HEK293 (cell line): Measurements from ENCODE around the gene KDF1.

Source experiments
- CTCF ChIA-PET: fragments of 350-600 bp; formaldehyde crosslinking; extraction: SDS; loops from one replicate; lab custom pipeline; 2021; ENCODE audit warnings: antibody characterized with exemption; lab: Yijun Ruan, JAX
- POLR2A ChIA-PET: fragments of 300-600 bp; formaldehyde crosslinking; extraction: SDS; loops from one replicate; lab custom pipeline; 2020; ENCODE audit warnings: antibody characterized with exemption, inconsistent platforms; lab: Yijun Ruan, JAX
- H3K27ac ChIP-seq: fragments of 200-500 bp; sonication (Bioruptor generic); 2 replicates; pipeline ENCODE4 v1.5.1; 2014; ENCODE audit warnings: low read depth, low read length, control low read depth, inconsistent platforms; ENCODE audit errors: extremely low read depth
- H3K36me3 ChIP-seq, 2 experiments: fragments of 200-500 bp in 1 of 2; sonication (Bioruptor generic) in 1 of 2; 1 replicate in 1 of 2; 2 replicates in 1 of 2; pipeline ENCODE4 v1.5.1; 2014 to 2017; ENCODE audit warnings: inconsistent platforms in 2 of 2, low read length in 2 of 2; ENCODE audit not compliant: control insufficient read depth in 2 of 2, insufficient read depth in 1 of 2
- H3K4me1 ChIP-seq: fragments of 200-500 bp; sonication (Bioruptor generic); 2 replicates; pipeline ENCODE4 v1.5.1; 2014; ENCODE audit warnings: mild to moderate bottlenecking, low read length, inconsistent platforms; ENCODE audit not compliant: control insufficient read depth, insufficient read depth
- H3K4me3 ChIP-seq: 2 replicates; pipeline ENCODE4 v1.5.1; 2011; ENCODE audit warnings: low read depth, mild to moderate bottlenecking, control low read depth, low read length, moderate library complexity
- H3K9me3 ChIP-seq: fragments of 200-500 bp; sonication (Bioruptor generic); 2 replicates; pipeline ENCODE4 v1.5.1; 2014; ENCODE audit warnings: low read depth, low read length, inconsistent platforms; ENCODE audit not compliant: control insufficient read depth, insufficient read depth
- BCL11B ChIP-seq: fragments of 450-650 bp; formaldehyde crosslinking; IDR thresholded peaks from 2 replicates; pipeline ENCODE4 v1.5.1; 2016; ENCODE audit warnings: low read depth, missing biosample characterization, missing genetic modification characterization
- EGR2 ChIP-seq: fragments of 450-650 bp; formaldehyde crosslinking; IDR thresholded peaks from 2 replicates; pipeline ENCODE4 v1.5.1; 2016; ENCODE audit warnings: low read depth, missing biosample characterization, missing genetic modification characterization
- GFI1B ChIP-seq: fragments of 450-650 bp; formaldehyde crosslinking; IDR thresholded peaks from 2 replicates; pipeline ENCODE4 v1.5.1; 2016; ENCODE audit warnings: missing biosample characterization, missing genetic modification characterization
- KLF16 ChIP-seq: fragments of 450-650 bp; formaldehyde crosslinking; IDR thresholded peaks from 2 replicates; pipeline ENCODE4 v1.5.1; 2017; ENCODE audit warnings: missing biosample characterization, missing genetic modification characterization
- MEIS1 ChIP-seq: sonication (generic); formaldehyde crosslinking; IDR thresholded peaks from 2 replicates; pipeline ENCODE4 v1.8.1; 2022; ENCODE audit warnings: missing genetic modification reagents, mild to moderate bottlenecking, borderline replicate concordance
- OVOL3 ChIP-seq: fragments of 450-650 bp; formaldehyde crosslinking; IDR thresholded peaks from 2 replicates; pipeline ENCODE4 v1.5.1; 2016; ENCODE audit warnings: missing biosample characterization, missing genetic modification characterization
- SP2 ChIP-seq: fragments of 450-650 bp; formaldehyde crosslinking; IDR thresholded peaks from 2 replicates; pipeline ENCODE4 v1.5.1; 2016; ENCODE audit warnings: missing biosample characterization, missing genetic modification characterization
- ZFHX2 ChIP-seq: fragments of 450-650 bp; formaldehyde crosslinking; conservative IDR thresholded peaks from 2 replicates; pipeline ENCODE4 v1.5.1; 2016; ENCODE audit warnings: missing biosample characterization, missing genetic modification characterization
- ZIC2 ChIP-seq: fragments of 450-650 bp; formaldehyde crosslinking; IDR thresholded peaks from 2 replicates; pipeline ENCODE4 v1.5.1; 2016; ENCODE audit warnings: missing biosample characterization, missing genetic modification characterization
- ZNF140 ChIP-seq: fragments of 450-650 bp; formaldehyde crosslinking; IDR thresholded peaks from 2 replicates; pipeline ENCODE4 v1.5.1; 2016; ENCODE audit warnings: missing biosample characterization, missing genetic modification characterization
- ZNF146 ChIP-seq: fragments of 450-650 bp; formaldehyde crosslinking; IDR thresholded peaks from 2 replicates; pipeline ENCODE4 v1.5.1; 2016; ENCODE audit warnings: missing biosample characterization, missing genetic modification characterization
- ZNF19 ChIP-seq: fragments of 450-650 bp; formaldehyde crosslinking; IDR thresholded peaks from 2 replicates; pipeline ENCODE4; 2016; ENCODE audit warnings: missing biosample characterization, missing genetic modification characterization, low read depth
- ZNF274 ChIP-seq, 2 experiments: fragments of 200-500 bp in 1 of 2; fragments of 450-650 bp in 1 of 2; sonication (Bioruptor generic) in 1 of 2; formaldehyde crosslinking in 1 of 2; IDR thresholded peaks; 2 replicates each; pipeline versions ENCODE4 v1.5.1 to v1.6.1; 2014 to 2016; ENCODE audit warnings: borderline replicate concordance in 1 of 2, inconsistent platforms in 1 of 2, low read length in 1 of 2, missing biosample characterization in 1 of 2, missing genetic modification characterization in 1 of 2
- ZNF302 ChIP-seq: fragments of 450-650 bp; formaldehyde crosslinking; IDR thresholded peaks from 2 replicates; pipeline ENCODE4 v1.5.1; 2016; ENCODE audit warnings: missing biosample characterization, missing genetic modification characterization, low read depth
- ZNF335 ChIP-seq: fragments of 450-650 bp; formaldehyde crosslinking; conservative IDR thresholded peaks from 2 replicates; pipeline ENCODE4 v1.5.1; 2016; ENCODE audit warnings: missing biosample characterization, missing genetic modification characterization
- ZNF366 ChIP-seq: fragments of 450-650 bp; formaldehyde crosslinking; conservative IDR thresholded peaks from 2 replicates; pipeline ENCODE4 v1.5.1; 2016; ENCODE audit warnings: missing biosample characterization, missing genetic modification characterization
- ZNF555 ChIP-seq: fragments of 450-650 bp; formaldehyde crosslinking; conservative IDR thresholded peaks from 2 replicates; pipeline ENCODE4 v1.5.1; 2017; ENCODE audit warnings: missing biosample characterization, mild to moderate bottlenecking, missing genetic modification characterization, inconsistent platforms
- ZNF660 ChIP-seq: fragments of 450-650 bp; IDR thresholded peaks from 2 replicates; pipeline ENCODE4 v1.5.1; 2018; ENCODE audit warnings: missing biosample characterization, mild to moderate bottlenecking, missing genetic modification characterization
- ZNF76 ChIP-seq: fragments of 450-650 bp; formaldehyde crosslinking; IDR thresholded peaks from 2 replicates; pipeline ENCODE4; 2016; ENCODE audit warnings: low read depth, missing biosample characterization, missing genetic modification characterization, borderline replicate concordance
- ZNF776 ChIP-seq: fragments of 450-650 bp; formaldehyde crosslinking; IDR thresholded peaks from 2 replicates; pipeline ENCODE4 v1.5.0; 2017; ENCODE audit warnings: missing biosample characterization, missing genetic modification characterization, borderline replicate concordance
- TF ChIP-seq, protein P1 (sequence below): fragments of 450-650 bp; formaldehyde crosslinking; IDR thresholded peaks from 2 replicates; pipeline ENCODE4 v1.5.1; 2016; ENCODE audit warnings: missing biosample characterization, missing genetic modification characterization

The KDF1 gene

DNA sequence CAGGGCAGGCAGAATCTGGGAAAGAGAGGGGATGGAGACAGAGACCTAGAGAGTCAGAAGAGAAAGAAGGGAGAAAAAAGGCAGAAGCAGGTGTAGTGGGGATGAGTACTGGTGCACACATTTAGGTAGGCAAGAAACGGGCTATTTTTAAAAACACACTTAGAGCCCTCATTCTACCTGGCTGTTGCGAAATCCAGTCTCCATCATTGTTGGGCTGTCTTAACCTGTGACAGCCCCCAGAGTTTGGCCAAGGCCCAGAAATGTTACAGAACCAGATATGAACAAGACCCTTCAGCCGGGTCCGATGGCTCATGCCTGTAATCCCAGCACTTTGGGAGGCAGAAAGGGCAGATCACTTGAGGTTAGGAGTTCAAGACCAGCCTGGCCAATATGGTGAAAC lies 12.6 kb upstream of the KDF1 start:
- Histone ChIP-seq H3K27ac (no peak overlapping the region), H3K36me3 (no peaks in the 10 kb centered on the region), H3K9me3 (no peaks in the 10 kb centered on the region), H3K4me1 (no peaks in the 10 kb centered on the region), H3K4me3 (no peak overlapping the region)
- CTCF ChIA-PET = interaction anchor here (0.5 to 0.6 kb wide), 3 partner anchors 25 to 70 kb away, joined by 3 to 4 read pairs (median 3); no protein-coding TSS in a partner anchor
- no peak for TF ChIP-seq OVOL3
- POLR2A ChIA-PET = no interaction called here

DNA sequence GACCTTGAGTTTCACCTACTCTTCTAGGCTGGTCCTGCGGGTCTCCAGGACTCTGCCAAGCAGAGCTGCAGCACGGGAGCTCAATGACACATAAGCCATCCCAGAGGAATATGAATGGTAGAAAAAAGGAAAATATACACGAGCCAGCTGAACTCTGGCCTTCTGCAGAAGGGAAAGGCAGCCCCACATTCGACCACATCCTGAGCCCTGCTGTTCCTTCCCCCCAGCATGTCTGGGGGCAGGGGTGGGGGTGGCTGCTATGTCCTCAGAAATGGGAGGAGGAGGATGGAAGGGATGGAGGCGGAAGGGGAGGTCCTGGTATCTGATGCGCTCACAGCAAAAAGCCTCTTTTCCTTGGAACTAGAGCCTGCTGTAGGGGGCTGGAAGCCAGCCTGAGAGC lies 12.1 kb upstream of the KDF1 start:
- no peak overlapping the region for H3K4me3 ChIP-seq
- H3K9me3 ChIP-seq = no peaks in the 10 kb centered on the region
- H3K4me1 ChIP-seq = no peaks in the 10 kb centered on the region
- ChIA-PET CTCF (interaction anchor here (0.5 to 0.6 kb wide), 2 partner anchors 26 to 48 kb away, joined by 3 to 4 read pairs; no protein-coding TSS in a partner anchor), POLR2A (no interaction called here)
- H3K27ac ChIP-seq = no peak overlapping the region
- H3K36me3 ChIP-seq = no peaks in the 10 kb centered on the region
- TF ChIP-seq ZNF302 (tag by site-specific recombination) = no peak
- TF ChIP-seq EGR2 (tag by site-specific recombination) = peak; percentile 65

DNA sequence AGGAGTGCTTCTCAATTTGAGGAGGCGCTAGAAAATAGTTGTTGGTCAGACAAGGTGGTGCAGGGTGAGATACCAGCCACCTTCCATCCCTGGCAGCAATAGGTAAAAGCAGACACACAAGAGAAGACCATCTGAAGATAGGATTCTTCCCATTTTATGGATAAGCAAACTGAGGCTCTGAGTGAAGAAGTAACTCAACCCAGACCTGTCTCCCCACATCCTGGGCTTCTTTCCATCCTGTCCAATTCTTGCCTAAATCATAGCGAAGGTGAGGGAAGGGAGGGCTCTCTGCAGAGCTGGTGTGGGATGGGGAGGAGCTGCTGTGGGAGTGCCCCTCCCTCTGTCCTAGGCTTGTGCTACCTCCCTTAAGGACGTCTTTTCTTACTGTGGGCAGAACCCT lies 11.3 kb upstream of the KDF1 start:
- ChIA-PET POLR2A (no interaction called here), CTCF (no interaction called here)
- no peaks in the 10 kb centered on the region for H3K4me1 ChIP-seq
- H3K27ac ChIP-seq = no peak overlapping the region
- no peaks in the 10 kb centered on the region for H3K36me3 ChIP-seq
- H3K4me3 ChIP-seq = no peak overlapping the region
- H3K9me3 ChIP-seq = no peaks in the 10 kb centered on the region
- TF ChIP-seq ZNF19 (tag by site-specific recombination) (no peak), KLF16 (tag by site-specific recombination) (no peak), MEIS1 (no peak), ZNF76 (no peak), ZNF335 (no peak), ZNF140 (tag by site-specific recombination) (no peak), ZIC2 (tag by site-specific recombination) (no peak), ZNF555 (tag by site-specific recombination) (no peak), GFI1B (no peak), ZNF146 (no peak), SP2 (tag by site-specific recombination) (no peak), BCL11B (tag by site-specific recombination) (no peak), ZFHX2 (tag by site-specific recombination) (no peak), ZNF366 (no peak), ZNF776 (no peak), ZNF274 (IDR thresholded peaks at IDR 0.05; ENCODE audit: low read length) (no peak), ZNF274 (tag by site-specific recombination; IDR thresholded peaks at IDR 0.05; ENCODE audit: borderline replicate concordance) (no peak), ZNF660 (no peak)
- TF ChIP-seq, protein P1, sequence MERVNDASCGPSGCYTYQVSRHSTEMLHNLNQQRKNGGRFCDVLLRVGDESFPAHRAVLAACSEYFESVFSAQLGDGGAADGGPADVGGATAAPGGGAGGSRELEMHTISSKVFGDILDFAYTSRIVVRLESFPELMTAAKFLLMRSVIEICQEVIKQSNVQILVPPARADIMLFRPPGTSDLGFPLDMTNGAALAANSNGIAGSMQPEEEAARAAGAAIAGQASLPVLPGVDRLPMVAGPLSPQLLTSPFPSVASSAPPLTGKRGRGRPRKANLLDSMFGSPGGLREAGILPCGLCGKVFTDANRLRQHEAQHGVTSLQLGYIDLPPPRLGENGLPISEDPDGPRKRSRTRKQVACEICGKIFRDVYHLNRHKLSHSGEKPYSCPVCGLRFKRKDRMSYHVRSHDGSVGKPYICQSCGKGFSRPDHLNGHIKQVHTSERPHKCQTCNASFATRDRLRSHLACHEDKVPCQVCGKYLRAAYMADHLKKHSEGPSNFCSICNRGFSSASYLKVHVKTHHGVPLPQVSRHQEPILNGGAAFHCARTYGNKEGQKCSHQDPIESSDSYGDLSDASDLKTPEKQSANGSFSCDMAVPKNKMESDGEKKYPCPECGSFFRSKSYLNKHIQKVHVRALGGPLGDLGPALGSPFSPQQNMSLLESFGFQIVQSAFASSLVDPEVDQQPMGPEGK = no peak
